ENCODE measurements around the gene LTF. TPM values are rescaled to one million over a fixed set of nuclear protein-coding genes. Genes with fewer than 3 reads are reported as not detected.

The LTF gene
- total and polyA plus RNA-seq, 2 of the 13 experiments (the other 11 are each of a cell fraction or from before 2014, with no cell fraction given), result not detected

DNA sequence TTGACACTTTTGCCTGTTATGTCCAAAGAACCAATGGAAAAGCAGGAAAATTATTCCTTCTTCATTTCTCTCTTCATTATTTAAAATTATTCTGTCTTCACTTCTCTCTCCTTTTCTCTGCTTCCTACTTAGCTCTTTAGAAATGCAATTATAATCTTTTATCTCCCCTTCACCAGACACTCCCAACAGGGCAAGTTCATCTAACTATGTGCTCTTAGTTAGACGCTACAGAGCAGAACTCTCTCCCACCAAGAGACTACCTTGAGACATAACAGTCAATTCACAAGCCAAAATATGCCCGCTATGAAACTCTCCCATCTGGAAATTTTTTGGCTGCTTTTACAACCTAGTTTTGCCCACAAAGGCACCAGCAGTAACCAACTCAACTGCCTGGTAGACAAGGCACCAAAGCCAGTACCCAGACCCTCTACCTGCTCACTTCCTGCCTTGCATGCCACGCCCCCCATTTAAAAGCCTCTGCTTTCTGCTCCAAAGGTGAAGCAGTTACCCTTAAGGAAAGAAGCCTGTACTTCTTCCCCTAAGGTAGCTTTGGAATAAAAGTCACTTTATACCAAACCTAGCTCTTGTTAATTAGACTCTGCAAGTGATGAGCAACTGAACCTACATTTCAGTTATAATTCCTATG is 29.5 kb downstream of the LTF start:
- no peaks in the 10 kb centered on the region for H3K79me2 ChIP-seq (ENCODE audit: insufficient read depth, low read length)
- WGBS (ENCODE audit: low lambda C conversion rate), result 27% methylated on average over 3 of the region's 3 CpGs
- no peak overlapping the region for H3K9ac ChIP-seq (ENCODE audit: insufficient read depth, low read depth, low read length)
- DNase-seq (ENCODE audit: low spot score) (no peak), ATAC-seq (no peak), FAIRE-seq (no peak)
- intact Hi-C loops (cut with micrococcal nuclease; ENCODE audit: unreplicated experiment), result no loop called here
- ChIA-PET POLR2A (no interaction called here), CTCF (ENCODE audit: low intra/inter-chr PET ratio, low total read pairs) (no interaction called here)
- H2AFZ ChIP-seq (ENCODE audit: low read length), result no peak overlapping the region
- no peaks in the 10 kb centered on the region for H3K27me3 ChIP-seq (ENCODE audit: control insufficient read depth in 1 of 2, insufficient read depth in 2 of 2, low read length in 2 of 2)
- H3K4me1 ChIP-seq (ENCODE audit: insufficient read depth, low read length), result no peaks in the 10 kb centered on the region
- no peak overlapping the region for H3K4me3 ChIP-seq (replicated peaks in 1 of 3; ENCODE audit: insufficient read depth in 1 of 3, low read depth in 2 of 3, low read length in 3 of 3)
- no peaks in the 10 kb centered on the region for H3K9me3 ChIP-seq (ENCODE audit: low read length)
- in situ Hi-C loops (cut with HindIII; ENCODE audit: extremely low pct_ligation_motif_present, low pct_unique_long_range_greater_than_20kb), result no loop called here
- TF ChIP-seq NR2C2 (CRISPR knock-in tag; IDR thresholded peaks at IDR 0.05; ENCODE audit: borderline replicate concordance) (no peak), ZSCAN25 (CRISPR knock-in tag; IDR thresholded peaks at IDR 0.05) (no peak), ELF3 (CRISPR knock-in tag; IDR thresholded peaks at IDR 0.05) (no peak), JUND (CRISPR knock-in tag; IDR thresholded peaks at IDR 0.05) (no peak), ZNF224 (CRISPR knock-in tag; IDR thresholded peaks at IDR 0.05) (no peak), ZFX (CRISPR knock-in tag; IDR thresholded peaks at IDR 0.05; ENCODE audit: low read depth) (no peak), CHCHD3 (CRISPR knock-in tag; IDR thresholded peaks at IDR 0.05) (no peak)
- TF ChIP-seq, protein P1, sequence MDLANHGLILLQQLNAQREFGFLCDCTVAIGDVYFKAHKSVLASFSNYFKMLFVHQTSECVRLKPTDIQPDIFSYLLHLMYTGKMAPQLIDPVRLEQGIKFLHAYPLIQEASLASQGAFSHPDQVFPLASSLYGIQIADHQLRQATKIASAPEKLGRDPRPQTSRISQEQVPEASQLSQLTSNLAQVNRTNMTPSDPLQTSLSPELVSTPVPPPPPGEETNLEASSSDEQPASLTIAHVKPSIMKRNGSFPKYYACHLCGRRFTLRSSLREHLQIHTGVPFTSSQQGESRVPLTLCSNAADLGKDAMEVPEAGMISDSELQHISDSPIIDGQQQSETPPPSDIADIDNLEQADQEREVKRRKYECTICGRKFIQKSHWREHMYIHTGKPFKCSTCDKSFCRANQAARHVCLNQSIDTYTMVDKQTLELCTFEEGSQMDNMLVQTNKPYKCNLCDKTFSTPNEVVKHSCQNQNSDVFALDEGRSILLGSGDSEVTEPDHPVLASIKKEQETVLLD (CRISPR knock-in tag; IDR thresholded peaks at IDR 0.05; ENCODE audit: low read depth), result no peak
- H3K27ac ChIP-seq (ENCODE audit: extremely low read length, insufficient read depth, low read length), result no peak overlapping the region
- no peak overlapping the region for H3K4me2 ChIP-seq (ENCODE audit: low read depth, low read length)
- no TSS peak for BruUV-seq (replicated peaks)
- no peaks in the 10 kb centered on the region for H4K20me1 ChIP-seq (ENCODE audit: insufficient read depth, low read length)
- no peaks in the 10 kb centered on the region for H3K36me3 ChIP-seq (replicated peaks in 1 of 2; ENCODE audit: control insufficient read depth in 1 of 2, insufficient read depth in 2 of 2, low read length in 2 of 2)

All from HepG2 (cell line).